C1 segment of cervical spinal cord (tissue), 14 donors: ENCODE results near the gene CYSTM1.

Source experiments
- DNase-seq, 14 donors: peaks; one replicate each; lab custom pipeline; 2025; lab: John Stamatoyannopoulos, UW

Gene CYSTM1

GRCh38 chr5:140292212-140293036, 117.4 kb downstream of the CYSTM1 start:
- no peak for DNase-seq
